HCT116 (cell line): ENCODE measurements around the gene ALKBH7. TPM values are rescaled to one million over a fixed set of nuclear protein-coding genes. Genes with fewer than 3 reads are reported as not detected.

Source experiments
- ATAC-seq: fragments of 200-7000 bp; cut with Tn5 transposase; 2 replicates; pipeline ENCODE4 v1.9.1; 2020; ENCODE audit warnings: mild to moderate bottlenecking, moderate library complexity
- BruUV-seq: library from RNA; stranded (reverse); fragments of 400-500 nt; replicated peaks from 2 replicates; lab custom pipeline; 2021; lab: Mats Ljungman, UMichigan
- CTCF ChIA-PET: fragments of 300-600 bp; sonication (Branson Sonifier 250); formaldehyde crosslinking; loops from one replicate; lab custom pipeline; 2021; ENCODE audit warnings: antibody characterized with exemption; lab: Charles Lee
- POLR2A ChIA-PET: fragments of 300-600, 350-600 bp; sonication (Branson Sonifier 250); formaldehyde crosslinking; loops from one replicate; lab custom pipeline; 2021; ENCODE audit warnings: antibody characterized with exemption; lab: Charles Lee
- RAD21 ChIA-PET, 2 experiments: fragments of 300-600 bp; sonication (Branson Sonifier 250); formaldehyde crosslinking; loops; one replicate each; lab custom pipeline; 2023; ENCODE audit warnings: low total read pairs in 2 of 2; ENCODE audit not compliant: uncharacterized antibody in 2 of 2, unreplicated experiment in 2 of 2, low non-redundant PET in 1 of 2; lab: Charles Lee
- DNase-seq: peaks from one replicate; pipeline ENCODE4 v3.0.0-alpha.2; 2010; ENCODE audit warnings: low read depth, low spot score
- H2AFZ ChIP-seq: fragments of 200-600 bp; shearing (Covaris generic), sonication (generic); 2 replicates; pipeline ENCODE4 v1.6.1; 2017; ENCODE audit warnings: low read depth, mixed run types, mixed read lengths, antibody characterized with exemption, low read length; ENCODE audit not compliant: poor library complexity, severe bottlenecking
- H3K27ac ChIP-seq: 2 replicates; pipeline ENCODE4 v1.5.1; 2012; ENCODE audit warnings: low read depth, low read length
- H3K27me3 ChIP-seq: fragments of 200-600 bp; sonication (generic); 2 replicates; pipeline ENCODE4 v1.6.1; 2016; ENCODE audit warnings: mixed run types, low read length, mixed read lengths; ENCODE audit not compliant: insufficient read depth
- H3K36me3 ChIP-seq, 2 experiments: fragments of 200-500 bp in 1 of 2; fragments of 200-600 bp in 1 of 2; sonication (Bioruptor generic) in 1 of 2; sonication (generic) in 1 of 2; 2 replicates each; pipeline versions ENCODE4 v1.5.1 to v1.6.1; 2014 to 2016; ENCODE audit warnings: low read length in 2 of 2, inconsistent platforms in 1 of 2, mixed read lengths in 1 of 2, mixed run types in 1 of 2; ENCODE audit not compliant: insufficient read depth in 2 of 2, control insufficient read depth in 1 of 2
- H3K4me1 ChIP-seq, 2 experiments: fragments of 200-600 bp in 1 of 2; sonication (generic) in 1 of 2; 2 replicates each; pipeline versions ENCODE4 v1.5.1 to v1.6.1; 2012 to 2017; ENCODE audit warnings: low read length in 2 of 2, inconsistent platforms in 1 of 2, mild to moderate bottlenecking in 1 of 2, mixed read lengths in 1 of 2, mixed run types in 1 of 2, moderate library complexity in 1 of 2; ENCODE audit not compliant: insufficient read depth in 2 of 2, control insufficient read depth in 1 of 2
- H3K4me2 ChIP-seq: fragments of 200-600 bp; sonication (generic); 2 replicates; pipeline ENCODE4 v1.6.1; 2017; ENCODE audit warnings: mixed run types, low read length, mixed read lengths
- H3K4me3 ChIP-seq, 2 experiments: fragments of 200-600 bp in 1 of 2; sonication (generic) in 1 of 2; replicated peaks in 1 of 2; 2 replicates each; pipeline ENCODE4 v1.5.1; 2011 to 2016; ENCODE audit warnings: low read length in 2 of 2, control low read depth in 1 of 2, low read depth in 1 of 2, mild to moderate bottlenecking in 1 of 2, mixed read lengths in 1 of 2, mixed run types in 1 of 2
- H3K79me2 ChIP-seq: fragments of 200-600 bp; sonication (generic); 2 replicates; pipeline ENCODE4 v1.6.1; 2017; ENCODE audit warnings: mild to moderate bottlenecking, mixed run types, low read length, moderate library complexity, mixed read lengths; ENCODE audit not compliant: insufficient read depth
- H3K9ac ChIP-seq: fragments of 200-600 bp; sonication (generic); 2 replicates; pipeline ENCODE4 v1.6.1; 2016; ENCODE audit warnings: low read length, mixed read lengths
- H3K9me2 ChIP-seq: fragments of 200-600 bp; sonication (generic), shearing (Covaris generic); 2 replicates; pipeline ENCODE4 v1.6.1; 2017; ENCODE audit warnings: mixed run types, mild to moderate bottlenecking, moderate library complexity; ENCODE audit not compliant: insufficient read depth
- H3K9me3 ChIP-seq, 2 experiments: fragments of 200-500 bp in 1 of 2; fragments of 200-600 bp in 1 of 2; sonication (Bioruptor generic) in 1 of 2; sonication (generic) in 1 of 2; 2 replicates each; pipeline ENCODE4 v1.6.1; 2014 to 2017; ENCODE audit warnings: low read length in 2 of 2, mixed read lengths in 2 of 2, inconsistent platforms in 1 of 2, low read depth in 1 of 2, mild to moderate bottlenecking in 1 of 2, mixed run types in 1 of 2, moderate library complexity in 1 of 2; ENCODE audit not compliant: control insufficient read depth in 1 of 2, insufficient read depth in 1 of 2
- H4K20me1 ChIP-seq: fragments of 200-600 bp; sonication (generic), shearing (Covaris generic); 2 replicates; pipeline ENCODE4 v1.6.1; 2017; ENCODE audit warnings: mixed run types, mild to moderate bottlenecking, moderate library complexity; ENCODE audit not compliant: insufficient read depth
- CEBPB ChIP-seq: IDR thresholded peaks from 2 replicates; pipeline ENCODE4 v1.6.1; 2012; ENCODE audit warnings: low read depth
- EGR1 ChIP-seq: IDR thresholded peaks from 2 replicates; pipeline ENCODE4 v1.6.1; 2012; ENCODE audit warnings: low read depth
- ELF1 ChIP-seq: IDR thresholded peaks from 2 replicates; pipeline ENCODE4 v1.6.1; 2012; ENCODE audit warnings: low read depth, borderline replicate concordance
- EZH2phosphoT487 ChIP-seq: fragments of 200-600 bp; IDR thresholded peaks from 2 replicates; pipeline ENCODE4 v1.6.1; 2018; ENCODE audit warnings: antibody characterized with exemption, borderline replicate concordance
- JUND ChIP-seq: IDR thresholded peaks from 2 replicates; pipeline ENCODE4 v1.6.1; 2012
- POLR2A ChIP-seq: IDR thresholded peaks from 2 replicates; pipeline ENCODE4 v1.7.0; 2011; ENCODE audit warnings: borderline replicate concordance; ENCODE audit not compliant: insufficient read depth, insufficient read length; ENCODE audit errors: extremely low read depth
- POLR2AphosphoS5 ChIP-seq: IDR thresholded peaks from 2 replicates; pipeline ENCODE4 v1.6.1; 2011; ENCODE audit warnings: mild to moderate bottlenecking, low read depth, low read length, moderate library complexity
- RAD21 ChIP-seq: IDR thresholded peaks from 2 replicates; pipeline ENCODE4 v1.6.1; 2012; ENCODE audit warnings: low read depth, mild to moderate bottlenecking
- SIN3A ChIP-seq: IDR thresholded peaks from 2 replicates; pipeline ENCODE4 v1.6.1; 2012; ENCODE audit warnings: low read depth
- TCF7L2 ChIP-seq: IDR thresholded peaks from 2 replicates; pipeline ENCODE4 v1.7.0; 2011; ENCODE audit warnings: borderline replicate concordance, inconsistent platforms; ENCODE audit not compliant: insufficient read depth, insufficient read length; ENCODE audit errors: extremely low read depth
- YY1 ChIP-seq: IDR thresholded peaks from 2 replicates; pipeline ENCODE4 v1.6.1; 2011; ENCODE audit warnings: low read length, low read depth, moderate library complexity, mild to moderate bottlenecking; ENCODE audit not compliant: insufficient replicate concordance; ENCODE audit errors: extremely low read depth
- ZNF274 ChIP-seq: fragments of 200-500 bp; sonication (Bioruptor generic); IDR thresholded peaks from 2 replicates; pipeline ENCODE4 v1.6.1; 2014; ENCODE audit warnings: mild to moderate bottlenecking, low read depth, low read length, inconsistent platforms
- intact Hi-C: fragments of 100-400 bp; cut with micrococcal nuclease; formaldehyde crosslinking; loops from 2 replicates; pipeline ENCODE4 v1.10.0; 2022
- total RNA-seq: library from RNA; stranded (reverse); gene quantifications from one replicate; pipeline ENCODE4 v1.2.1, GENCODE V29; 2021; ENCODE audit not compliant: unreplicated experiment
- TF ChIP-seq, protein P1 (sequence below): IDR thresholded peaks from 2 replicates; pipeline ENCODE4 v1.6.1; 2012
- TF ChIP-seq, protein P2 (sequence below): IDR thresholded peaks from 2 replicates; pipeline ENCODE4 v1.6.1; 2012; ENCODE audit warnings: low read depth
- TF ChIP-seq, protein P3 (sequence below): IDR thresholded peaks from 2 replicates; pipeline ENCODE4 v1.6.1; 2012

The ALKBH7 gene
- total RNA-seq, 1 experiment from 2014 or later: 57.1 TPM

DNA sequence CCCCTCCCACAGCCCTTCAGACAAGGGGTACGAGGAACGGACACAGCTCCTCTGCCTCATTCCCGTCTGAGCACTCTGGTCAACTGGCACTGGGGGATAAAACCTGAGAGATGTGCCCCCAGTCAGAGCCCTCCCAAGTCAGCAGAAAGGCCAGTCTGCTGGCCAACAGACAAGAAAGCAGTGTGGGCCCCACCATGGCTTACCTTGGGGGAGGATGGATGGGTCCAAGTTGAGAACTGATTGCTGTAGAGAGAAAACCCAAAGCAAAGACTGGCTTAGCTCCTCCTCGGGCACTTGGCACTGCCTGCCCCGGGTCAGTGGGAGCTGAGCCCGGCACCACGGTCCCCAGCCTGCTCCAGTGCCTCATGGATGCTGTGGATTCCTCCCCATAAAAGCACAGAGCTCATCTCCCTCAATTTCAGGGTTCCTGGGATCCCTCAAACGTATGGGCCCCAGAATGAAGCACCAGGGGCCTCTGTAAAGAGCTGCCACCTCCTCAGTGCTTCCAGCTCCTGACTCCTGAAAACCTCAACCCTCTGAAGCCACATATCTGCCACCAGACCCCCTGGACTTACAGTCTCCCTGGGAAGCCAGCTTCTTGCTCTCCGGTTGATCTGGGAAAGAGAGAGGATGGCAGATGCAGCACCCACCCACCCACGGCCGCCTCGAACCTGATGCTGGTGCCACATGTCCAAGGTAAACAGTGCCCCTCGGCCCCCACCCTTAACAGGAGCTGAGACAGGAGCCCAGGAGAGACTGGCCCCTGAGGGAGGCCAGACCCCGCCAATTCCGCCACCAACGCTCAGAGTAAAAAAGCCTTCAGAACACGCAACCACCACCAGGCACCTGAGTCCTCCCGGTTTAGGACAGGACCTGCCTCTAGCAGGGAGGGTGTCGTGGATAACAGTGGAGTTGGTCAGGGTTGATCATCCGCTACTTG, 48.8 kb downstream of the ALKBH7 start (continued):
- TF ChIP-seq, protein P1, sequence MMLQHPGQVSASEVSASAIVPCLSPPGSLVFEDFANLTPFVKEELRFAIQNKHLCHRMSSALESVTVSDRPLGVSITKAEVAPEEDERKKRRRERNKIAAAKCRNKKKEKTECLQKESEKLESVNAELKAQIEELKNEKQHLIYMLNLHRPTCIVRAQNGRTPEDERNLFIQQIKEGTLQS: no peak
- TF ChIP-seq EZH2phosphoT487 (no peak), EGR1 (no peak), TCF7L2 (no peak)
- TF ChIP-seq, protein P2, sequence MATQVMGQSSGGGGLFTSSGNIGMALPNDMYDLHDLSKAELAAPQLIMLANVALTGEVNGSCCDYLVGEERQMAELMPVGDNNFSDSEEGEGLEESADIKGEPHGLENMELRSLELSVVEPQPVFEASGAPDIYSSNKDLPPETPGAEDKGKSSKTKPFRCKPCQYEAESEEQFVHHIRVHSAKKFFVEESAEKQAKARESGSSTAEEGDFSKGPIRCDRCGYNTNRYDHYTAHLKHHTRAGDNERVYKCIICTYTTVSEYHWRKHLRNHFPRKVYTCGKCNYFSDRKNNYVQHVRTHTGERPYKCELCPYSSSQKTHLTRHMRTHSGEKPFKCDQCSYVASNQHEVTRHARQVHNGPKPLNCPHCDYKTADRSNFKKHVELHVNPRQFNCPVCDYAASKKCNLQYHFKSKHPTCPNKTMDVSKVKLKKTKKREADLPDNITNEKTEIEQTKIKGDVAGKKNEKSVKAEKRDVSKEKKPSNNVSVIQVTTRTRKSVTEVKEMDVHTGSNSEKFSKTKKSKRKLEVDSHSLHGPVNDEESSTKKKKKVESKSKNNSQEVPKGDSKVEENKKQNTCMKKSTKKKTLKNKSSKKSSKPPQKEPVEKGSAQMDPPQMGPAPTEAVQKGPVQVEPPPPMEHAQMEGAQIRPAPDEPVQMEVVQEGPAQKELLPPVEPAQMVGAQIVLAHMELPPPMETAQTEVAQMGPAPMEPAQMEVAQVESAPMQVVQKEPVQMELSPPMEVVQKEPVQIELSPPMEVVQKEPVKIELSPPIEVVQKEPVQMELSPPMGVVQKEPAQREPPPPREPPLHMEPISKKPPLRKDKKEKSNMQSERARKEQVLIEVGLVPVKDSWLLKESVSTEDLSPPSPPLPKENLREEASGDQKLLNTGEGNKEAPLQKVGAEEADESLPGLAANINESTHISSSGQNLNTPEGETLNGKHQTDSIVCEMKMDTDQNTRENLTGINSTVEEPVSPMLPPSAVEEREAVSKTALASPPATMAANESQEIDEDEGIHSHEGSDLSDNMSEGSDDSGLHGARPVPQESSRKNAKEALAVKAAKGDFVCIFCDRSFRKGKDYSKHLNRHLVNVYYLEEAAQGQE: no peak

DNA sequence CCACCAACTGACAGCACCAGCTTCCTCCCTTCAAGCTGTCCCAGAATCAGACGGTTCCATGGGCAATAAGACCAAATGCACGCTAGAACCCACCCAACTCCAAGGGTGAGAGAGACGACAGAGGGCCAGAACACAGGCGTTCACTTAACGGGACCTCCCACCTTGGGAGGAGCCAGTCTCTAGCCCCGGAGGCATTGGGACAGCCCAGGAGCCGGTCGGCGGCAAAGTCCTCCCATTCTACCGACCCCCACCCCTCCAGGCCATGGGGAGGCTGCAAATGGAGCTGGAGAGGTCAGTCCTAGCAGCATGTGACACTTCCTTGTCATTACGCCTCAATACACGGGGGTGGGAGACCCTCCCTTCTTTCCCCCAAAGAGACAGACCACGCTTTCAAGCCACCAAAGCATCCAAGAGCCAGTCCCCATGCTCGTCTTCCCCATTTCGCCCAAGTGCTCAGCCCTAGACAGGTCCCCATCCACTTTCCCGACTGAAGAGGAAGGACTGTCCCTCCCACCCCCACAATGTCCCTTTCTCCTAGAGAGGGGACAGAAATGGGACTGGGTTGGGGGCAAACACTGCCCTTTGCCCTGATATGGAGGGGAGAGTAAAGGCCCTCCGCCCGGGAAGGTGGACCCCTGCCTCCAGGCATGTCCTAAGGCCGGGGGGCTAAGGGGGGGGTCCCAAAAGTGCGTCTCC, 51.1 kb downstream of the ALKBH7 start:
- TF ChIP-seq RAD21 (no peak), TCF7L2 (no peak), POLR2A (no peak), SIN3A (no peak), POLR2AphosphoS5 (no peak; the same call in 1 of the 2 replicates), ELF1 (no peak), CEBPB (no peak), YY1 (no peak), JUND (no peak), ZNF274 (no peak)
- TF ChIP-seq, protein P3, sequence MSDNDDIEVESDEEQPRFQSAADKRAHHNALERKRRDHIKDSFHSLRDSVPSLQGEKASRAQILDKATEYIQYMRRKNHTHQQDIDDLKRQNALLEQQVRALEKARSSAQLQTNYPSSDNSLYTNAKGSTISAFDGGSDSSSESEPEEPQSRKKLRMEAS: no peak
- TF ChIP-seq, protein P1: no peak
- Histone ChIP-seq H2AFZ (no peak overlapping the region), H4K20me1 (peaks cover 39% of the 10 kb centered on the region; the same call in 1 of the 2 replicates), H3K9me2 (no peaks in the 10 kb centered on the region), H3K27ac (peak overlapping the region; percentile 85), H3K9me3 (no peaks in the 10 kb centered on the region), H3K9ac (peak overlapping the region; percentile 96), H3K36me3 (peaks cover 32 to 41% of the 10 kb centered on the region in 2 experiments; a peak in 3 of 4 replicates), H3K4me2 (peak overlapping the region; percentile 98), H3K4me1 (peaks cover 6 to 23% of the 10 kb centered on the region in 2 experiments; a peak in 3 of 4 replicates), H3K27me3 (no peaks in the 10 kb centered on the region), H3K4me3 (peak overlapping the region; percentile 98 to 99), H3K79me2 (peaks cover 55% of the 10 kb centered on the region)
- intact Hi-C loops: no loop called here
- ChIA-PET RAD21 (no interaction called here), CTCF (no interaction called here), POLR2A (no interaction called here)
- DNase-seq (no peak), ATAC-seq (0 out of 2 replicates have a peak, but pooled peaks have one; percentile 9)
- BruUV-seq: TSS peak; percentile 47
